ENCODE data around the gene BPIFB4.

GRCh38 chr20:33072362-33072761, 7.1 kb upstream of the BPIFB4 start:
- TF ChIP-seq REST (IDR thresholded peaks at IDR 0.05; ENCODE audit: unreplicated experiment) (no peak), CTCF (conservative IDR thresholded peaks at IDR 0.05; ENCODE audit: low read depth in 2 of 2) (no peak), JUNB (IDR thresholded peaks at IDR 0.05; ENCODE audit: unreplicated experiment) (no peak)

Measured in GM23338 (cell line).